H1 (cell line): ENCODE data around the gene DRAM1. TPM values are rescaled to one million over a fixed set of nuclear protein-coding genes. Genes with fewer than 3 reads are reported as not detected.

Experiments used
- CTCF ChIA-PET: fragments of 300-600 bp; sonication (Branson Sonifier 250); formaldehyde crosslinking; loops from one replicate; lab custom pipeline; 2021; ENCODE audit not compliant: partially characterized antibody; lab: Charles Lee
- POLR2A ChIA-PET: fragments of 300-600 bp; sonication (Branson Sonifier 250); formaldehyde crosslinking; loops from one replicate; lab custom pipeline; 2021; ENCODE audit warnings: inconsistent platforms; ENCODE audit not compliant: partially characterized antibody; lab: Charles Lee
- DNase-seq, 2 experiments: peaks; one replicate each; pipeline versions ENCODE4 v3.0.0 to v3.0.0-alpha.2; 2010 to 2022; ENCODE audit warnings: low spot score in 2 of 2, low read depth in 1 of 2, mixed read lengths in 1 of 2
- FAIRE-seq: peaks from 2 replicates; lab custom pipeline; 2011; peaks lifted over from hg19 to GRCh38; lab: Jason Lieb, UNC
- H2AFZ ChIP-seq: 2 replicates; pipeline ENCODE4 v1.8.1; 2012; ENCODE audit warnings: low read length, inconsistent platforms
- H2AK5ac ChIP-seq: 2 replicates; pipeline ENCODE4 v1.6.1; 2013; ENCODE audit warnings: low read depth, low read length
- H2BK120ac ChIP-seq: replicated peaks from 2 replicates; pipeline ENCODE3; 2013; ENCODE audit warnings: low read depth, low read length, inconsistent platforms
- H2BK12ac ChIP-seq: 2 replicates; pipeline ENCODE4 v1.6.1; 2013; ENCODE audit warnings: low read depth, low read length
- H2BK15ac ChIP-seq: 2 replicates; pipeline ENCODE4 v1.6.1; 2013; ENCODE audit warnings: low read length
- H2BK20ac ChIP-seq: 2 replicates; pipeline ENCODE4 v1.6.1; 2013; ENCODE audit warnings: low read length
- H2BK5ac ChIP-seq: 2 replicates; pipeline ENCODE4 v1.6.1; 2013; ENCODE audit warnings: low read depth, low read length
- H3K14ac ChIP-seq: 2 replicates; pipeline ENCODE4 v1.6.1; 2013; ENCODE audit warnings: inconsistent platforms; ENCODE audit not compliant: insufficient read length
- H3K18ac ChIP-seq: 2 replicates; pipeline ENCODE4 v1.6.1; 2013; ENCODE audit warnings: low read length; ENCODE audit errors: extremely low read depth
- H3K23ac ChIP-seq: 2 replicates; pipeline ENCODE4 v1.6.1; 2013; ENCODE audit warnings: inconsistent platforms; ENCODE audit not compliant: insufficient read length
- H3K23me2 ChIP-seq: 2 replicates; pipeline ENCODE4 v1.6.1; 2013; ENCODE audit warnings: low read depth, low read length
- H3K27ac ChIP-seq: 2 replicates; pipeline ENCODE4 v1.6.1; 2011; ENCODE audit warnings: low read depth, low read length, inconsistent platforms
- H3K27me3 ChIP-seq, 4 experiments: replicated peaks in 1 of 4; 1 replicate in 1 of 4; 2 replicates in 3 of 4; pipeline versions ENCODE4 v1.6.1 to v1.8.1; 2011 to 2013; ENCODE audit warnings: low read length in 3 of 4, mild to moderate bottlenecking in 3 of 4, inconsistent platforms in 2 of 4, mixed read lengths in 2 of 4, moderate library complexity in 1 of 4; ENCODE audit not compliant: control insufficient read depth in 3 of 4, insufficient read depth in 3 of 4; ENCODE audit errors: extremely low read depth in 1 of 4
- H3K36me3 ChIP-seq, 4 experiments: 2 replicates each; pipeline versions ENCODE4 v1.6.1 to v1.8.1; 2011 to 2013; ENCODE audit warnings: mild to moderate bottlenecking in 4 of 4, low read length in 3 of 4, moderate library complexity in 2 of 4, control low read depth in 1 of 4, inconsistent platforms in 1 of 4; ENCODE audit not compliant: insufficient read depth in 4 of 4, control insufficient read depth in 2 of 4
- H3K4ac ChIP-seq: replicated peaks from 2 replicates; pipeline ENCODE3; 2013; ENCODE audit warnings: low read length, low read depth, mixed read lengths, inconsistent platforms; ENCODE audit not compliant: insufficient read length
- H3K4me1 ChIP-seq, 4 experiments: replicated peaks in 1 of 4; 1 replicate in 1 of 4; 2 replicates in 3 of 4; pipeline versions ENCODE4 v1.6.1 to v1.8.1; 2011 to 2013; ENCODE audit warnings: low read length in 3 of 4, inconsistent platforms in 2 of 4, mixed read lengths in 1 of 4; ENCODE audit not compliant: insufficient read depth in 4 of 4, control insufficient read depth in 3 of 4
- H3K4me2 ChIP-seq, 2 experiments: 2 replicates each; pipeline versions ENCODE4 v1.6.1 to v1.8.1; 2011 to 2013; ENCODE audit warnings: low read depth in 2 of 2, low read length in 2 of 2, control low read depth in 1 of 2, inconsistent platforms in 1 of 2, mild to moderate bottlenecking in 1 of 2; ENCODE audit not compliant: insufficient read depth in 1 of 2
- H3K4me3 ChIP-seq, 4 experiments: fragments of 200-600, 300-600 bp in 1 of 4; sonication (generic), shearing (Covaris generic), sonication (Bioruptor Twin) in 1 of 4; 2 replicates each; pipeline versions ENCODE4 v1.5.1 to v1.8.1; 2011 to 2016; ENCODE audit warnings: low read length in 4 of 4, low read depth in 3 of 4, control low read depth in 2 of 4, inconsistent platforms in 2 of 4, mild to moderate bottlenecking in 2 of 4, mixed read lengths in 1 of 4, moderate library complexity in 1 of 4; ENCODE audit not compliant: insufficient read depth in 2 of 4; ENCODE audit errors: extremely low read depth in 1 of 4
- H3K56ac ChIP-seq: replicated peaks from 2 replicates; pipeline ENCODE3; 2013; ENCODE audit warnings: low read depth, mild to moderate bottlenecking, mixed read lengths, low read length, inconsistent platforms; ENCODE audit not compliant: insufficient read length
- H3K79me1 ChIP-seq: 2 replicates; pipeline ENCODE4 v1.6.1; 2013; ENCODE audit warnings: low read depth, low read length, control low read depth
- H3K79me2 ChIP-seq, 2 experiments: 2 replicates each; pipeline versions ENCODE4 v1.6.1 to v1.8.1; 2012 to 2013; ENCODE audit warnings: low read length in 2 of 2, mild to moderate bottlenecking in 2 of 2, inconsistent platforms in 1 of 2; ENCODE audit not compliant: insufficient read depth in 2 of 2, control insufficient read depth in 1 of 2
- H3K9ac ChIP-seq, 4 experiments: replicated peaks in 1 of 4; 1 replicate in 1 of 4; 2 replicates in 3 of 4; pipeline versions ENCODE4 v1.6.1 to v1.8.1; 2011 to 2013; ENCODE audit warnings: low read depth in 3 of 4, low read length in 3 of 4, control low read depth in 2 of 4, mild to moderate bottlenecking in 2 of 4, moderate library complexity in 2 of 4, inconsistent platforms in 1 of 4; ENCODE audit errors: extremely low read depth in 1 of 4
- H3K9me3 ChIP-seq, 2 experiments: 2 replicates each; pipeline versions ENCODE4 v1.6.1 to v1.8.1; 2012 to 2013; ENCODE audit warnings: mild to moderate bottlenecking in 2 of 2, moderate library complexity in 2 of 2, control low read depth in 1 of 2, inconsistent platforms in 1 of 2, low read depth in 1 of 2, low read length in 1 of 2, mixed read lengths in 1 of 2; ENCODE audit not compliant: insufficient read depth in 2 of 2
- H4K20me1 ChIP-seq, 2 experiments: replicated peaks in 1 of 2; 2 replicates each; pipeline versions ENCODE3 to v1.8.1; 2011 to 2013; ENCODE audit warnings: inconsistent platforms in 2 of 2, low read length in 2 of 2, mild to moderate bottlenecking in 1 of 2; ENCODE audit not compliant: insufficient read depth in 2 of 2, control insufficient read depth in 1 of 2
- H4K5ac ChIP-seq: 2 replicates; pipeline ENCODE4 v1.6.1; 2013; ENCODE audit warnings: low read length, low read depth, mixed read lengths, inconsistent platforms; ENCODE audit not compliant: insufficient read length
- H4K8ac ChIP-seq: 2 replicates; pipeline ENCODE4 v1.8.0; 2013; ENCODE audit warnings: mild to moderate bottlenecking, moderate library complexity, low read length, inconsistent platforms; ENCODE audit not compliant: insufficient read depth; ENCODE audit errors: extremely low read depth
- H4K91ac ChIP-seq: replicated peaks from 2 replicates; pipeline ENCODE3; 2013; ENCODE audit warnings: low read length, mixed read lengths, inconsistent platforms; ENCODE audit not compliant: insufficient read length
- BACH1 ChIP-seq: IDR thresholded peaks from 2 replicates; pipeline ENCODE4 v1.6.1; 2012; ENCODE audit warnings: low read length, improper control_type of control experiment
- CHD1 ChIP-seq: IDR thresholded peaks from 2 replicates; pipeline ENCODE4 v1.6.1; 2012; ENCODE audit warnings: low read depth, low read length, improper control_type of control experiment
- CHD2 ChIP-seq: IDR thresholded peaks from 2 replicates; pipeline ENCODE4 v1.6.1; 2012; ENCODE audit warnings: low read length, improper control_type of control experiment
- GABPA ChIP-seq: IDR thresholded peaks from 2 replicates; pipeline ENCODE4 v1.6.1; 2011; ENCODE audit warnings: mild to moderate bottlenecking, low read length, moderate library complexity, borderline replicate concordance; ENCODE audit not compliant: insufficient read depth
- HDAC2 ChIP-seq, 2 experiments: fragments of 300-600 bp in 1 of 2; sonication (generic) in 1 of 2; IDR thresholded peaks; 2 replicates each; pipeline ENCODE4 v1.6.1; 2011 to 2012; ENCODE audit warnings: low read depth in 2 of 2, low read length in 2 of 2, mild to moderate bottlenecking in 2 of 2, moderate library complexity in 2 of 2, borderline replicate concordance in 1 of 2, inconsistent platforms in 1 of 2
- JUND ChIP-seq: IDR thresholded peaks from 2 replicates; pipeline ENCODE4 v1.6.1; 2011; ENCODE audit warnings: mild to moderate bottlenecking, improper control_type of control experiment, low read length
- POLR2A ChIP-seq, 2 experiments: IDR thresholded peaks; 1 replicate in 1 of 2; 2 replicates in 1 of 2; pipeline ENCODE4 v1.6.1; 2011; ENCODE audit warnings: low read depth in 2 of 2, low read length in 2 of 2, mild to moderate bottlenecking in 2 of 2; ENCODE audit errors: control extremely low read depth in 1 of 2
- RAD21 ChIP-seq, 2 experiments: IDR thresholded peaks in 1 of 2; conservative IDR thresholded peaks in 1 of 2; 2 replicates each; pipeline ENCODE4 v1.6.1; 2011; ENCODE audit warnings: low read depth in 2 of 2, low read length in 2 of 2, improper control_type of control experiment in 1 of 2, inconsistent platforms in 1 of 2, mild to moderate bottlenecking in 1 of 2, moderate library complexity in 1 of 2
- SAP30 ChIP-seq: fragments of 300-600 bp; sonication (generic); IDR thresholded peaks from 2 replicates; pipeline ENCODE4 v1.7.1; 2012; ENCODE audit warnings: low read length, moderate library complexity, mild to moderate bottlenecking, inconsistent platforms; ENCODE audit not compliant: insufficient read depth, insufficient replicate concordance
- SP2 ChIP-seq: IDR thresholded peaks from 2 replicates; pipeline ENCODE4 v1.6.1; 2012; ENCODE audit warnings: mild to moderate bottlenecking, low read length, inconsistent platforms
- SRF ChIP-seq: IDR thresholded peaks from 2 replicates; pipeline ENCODE4 v1.6.1; 2011; ENCODE audit warnings: mild to moderate bottlenecking, low read depth, low read length, moderate library complexity
- TAF7 ChIP-seq: optimal IDR thresholded peaks from 2 replicates; pipeline ENCODE3; 2011; ENCODE audit warnings: low read depth, mild to moderate bottlenecking, inconsistent platforms, low read length, moderate library complexity, borderline replicate concordance
- TEAD4 ChIP-seq: IDR thresholded peaks from 2 replicates; pipeline ENCODE4 v1.6.1; 2012; ENCODE audit warnings: low read depth, low read length, inconsistent platforms, mixed read lengths
- YY1 ChIP-seq: IDR thresholded peaks from 2 replicates; pipeline ENCODE4 v1.6.1; 2011; ENCODE audit warnings: low read depth, mild to moderate bottlenecking, low read length
- WGBS, 2 experiments: shearing (Covaris generic) in 1 of 2; methylation state at CpG; one replicate each; pipeline versions ENCODE4 v1.1.6 to v1.1.7; 2013 to 2015; ENCODE audit warnings: low lambda C conversion rate in 2 of 2, mixed read lengths in 2 of 2, inconsistent platforms in 1 of 2, low coverage in 1 of 2, missing lambda C conversion rate in 1 of 2; ENCODE audit not compliant: insufficient replicate concordance in 2 of 2, insufficient coverage in 1 of 2, insufficient read length in 1 of 2; ENCODE audit errors: extremely low coverage in 1 of 2, missing lambda C conversion rate in 1 of 2; 5-methylcytosine and 5-hydroxymethylcytosine counted together
- polyA plus RNA-seq, 7 experiments: library from polyadenylated mRNA; depleted of rRNA in 3 of 7; stranded (reverse) in 5 of 7; unstranded in 2 of 7; fragments of >200 nt in 5 of 7; fragments of 200-250 nt in 2 of 7; gene quantifications; 1 replicate in 5 of 7; 2 replicates in 1 of 7; 4 replicates in 1 of 7; pipeline versions ENCODE4 v1.2.1 to v1.2.3, GENCODE V29; 2011 to 2013; ENCODE audit warnings: missing spikeins in 2 of 7, mixed read lengths in 2 of 7
- total RNA-seq: library from RNA; stranded (reverse); fragmentation: NEBNext Ultra II Directional; extraction: Animal tissue kit (Norgen Biotek cat#: 25700); gene quantifications from 2 replicates; pipeline ENCODE4 v1.2.1, GENCODE V29; 2021
- TF ChIP-seq, protein P1 (sequence below): IDR thresholded peaks from 2 replicates; pipeline ENCODE4 v1.6.1; 2012; ENCODE audit warnings: inconsistent platforms

Gene DRAM1
- total and polyA plus RNA-seq, 2 of the 8 experiments (the other 6 are each of a cell fraction or from before 2014, with no cell fraction given) = 4.6 to 6.2 TPM

DNA sequence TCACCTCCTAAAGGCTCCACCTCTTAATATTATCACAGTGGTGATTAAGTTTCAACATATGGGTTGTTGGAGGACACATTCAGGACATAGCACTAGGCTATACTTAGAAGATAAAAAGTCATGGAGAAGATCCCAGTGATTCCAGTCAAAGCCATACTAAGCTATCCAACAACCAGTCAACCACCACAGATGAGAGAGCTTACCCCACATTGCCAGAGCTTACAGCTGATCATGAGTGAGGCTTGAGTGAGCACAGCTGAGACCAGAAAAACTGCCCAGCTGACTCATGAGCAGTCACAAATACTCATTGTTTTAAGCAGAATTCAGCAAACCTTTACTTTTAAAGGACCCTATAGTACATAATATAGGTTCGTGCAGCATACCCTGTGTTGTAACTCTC lies 85.1 kb downstream of the DRAM1 start:
- no peaks in the 10 kb centered on the region for H3K27me3 ChIP-seq
- no peak for TF ChIP-seq HDAC2 (IDR thresholded peaks at IDR 0.05; ENCODE audit: borderline replicate concordance in 1 of 2, low read depth in 2 of 2, low read length in 2 of 2)
- no peak for TF ChIP-seq SAP30
- TF ChIP-seq TAF7 = no peak
- TF ChIP-seq GABPA = no peak
- no peak for TF ChIP-seq TEAD4
- TF ChIP-seq, protein P1, sequence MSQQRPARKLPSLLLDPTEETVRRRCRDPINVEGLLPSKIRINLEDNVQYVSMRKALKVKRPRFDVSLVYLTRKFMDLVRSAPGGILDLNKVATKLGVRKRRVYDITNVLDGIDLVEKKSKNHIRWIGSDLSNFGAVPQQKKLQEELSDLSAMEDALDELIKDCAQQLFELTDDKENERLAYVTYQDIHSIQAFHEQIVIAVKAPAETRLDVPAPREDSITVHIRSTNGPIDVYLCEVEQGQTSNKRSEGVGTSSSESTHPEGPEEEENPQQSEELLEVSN = no peak
- no peak for TF ChIP-seq YY1
- no peak for TF ChIP-seq RAD21 (IDR thresholded peaks at IDR 0.05 in 1 of 2, conservative IDR thresholded peaks at IDR 0.05 in 1 of 2; ENCODE audit: low read depth in 2 of 2, low read length in 2 of 2)
- no peak for TF ChIP-seq POLR2A (IDR thresholded peaks at IDR 0.05; ENCODE audit: control extremely low read depth in 1 of 2, low read depth in 2 of 2, low read length in 2 of 2)
- no peak for TF ChIP-seq JUND
- no peak for TF ChIP-seq CHD1
- TF ChIP-seq SP2 = no peak
- no peak for TF ChIP-seq SRF
- TF ChIP-seq BACH1 = no peak
- TF ChIP-seq CHD2 = no peak

More for the DNA sequence above, 85.1 kb downstream of the DRAM1 start:
- Histone ChIP-seq H2BK120ac (no peak overlapping the region), H2BK12ac (no peak overlapping the region), H3K4me1 (no peaks in the 10 kb centered on the region), H2BK15ac (no peak overlapping the region), H3K27ac (no peak overlapping the region), H3K9me3 (peaks cover 4 to 6% of the 10 kb centered on the region in 2 experiments; a peak in 1 of 4 replicates), H2BK5ac (no peak overlapping the region), H3K4me3 (no peak overlapping the region), H3K14ac (no peak overlapping the region), H2AK5ac (no peak overlapping the region), H4K20me1 (no peaks in the 10 kb centered on the region), H3K56ac (no peak overlapping the region), H3K9ac (no peak overlapping the region), H3K4me2 (no peak overlapping the region), H4K5ac (no peak overlapping the region), H3K23me2 (no peaks in the 10 kb centered on the region), H4K8ac (no peak overlapping the region), H3K79me1 (no peaks in the 10 kb centered on the region), H3K79me2 (no peaks in the 10 kb centered on the region), H3K36me3 (no peaks in the 10 kb centered on the region), H2BK20ac (no peak overlapping the region), H4K91ac (no peak overlapping the region), H3K4ac (no peak overlapping the region), H2AFZ (no peak overlapping the region), H3K23ac (no peak overlapping the region), H3K18ac (no peak overlapping the region)
- WGBS, 2 experiments = 91% methylated on average over 1 of the region's 1 CpG; no CpG with 5 or more reads in 1 of the 2 experiments
- FAIRE-seq (no peak), DNase-seq (no peak)
- CTCF ChIA-PET = no interaction called here
- POLR2A ChIA-PET = no interaction called here
